HEK293 (cell line): ENCODE measurements around the gene CCDC92B.
A peak's percentile ranks its signal among the peaks of the same experiment; 100 is the strongest.

ENCODE experiments used
- CTCF ChIP-seq: fragments of 450-650 bp; formaldehyde crosslinking; IDR thresholded peaks from 2 replicates; pipeline ENCODE4 v1.5.1; 2016; ENCODE audit warnings: missing biosample characterization, missing genetic modification characterization
- GLIS1 ChIP-seq: fragments of 450-650 bp; formaldehyde crosslinking; IDR thresholded peaks from 2 replicates; pipeline ENCODE4 v1.5.1; 2016; ENCODE audit warnings: missing biosample characterization, missing genetic modification characterization
- GLIS2 ChIP-seq: fragments of 450-650 bp; formaldehyde crosslinking; IDR thresholded peaks from 2 replicates; pipeline ENCODE4 v1.5.1; 2016; ENCODE audit warnings: missing biosample characterization, missing genetic modification characterization
- INSM2 ChIP-seq: fragments of 450-650 bp; formaldehyde crosslinking; IDR thresholded peaks from 2 replicates; pipeline ENCODE4 v1.5.1; 2016; ENCODE audit warnings: missing biosample characterization, missing genetic modification characterization
- KLF1 ChIP-seq: fragments of 450-650 bp; formaldehyde crosslinking; IDR thresholded peaks from 2 replicates; pipeline ENCODE4 v1.5.1; 2016; ENCODE audit warnings: missing biosample characterization, missing genetic modification characterization
- KLF17 ChIP-seq: fragments of 450-650 bp; formaldehyde crosslinking; IDR thresholded peaks from 2 replicates; pipeline ENCODE4 v1.5.1; 2016; ENCODE audit warnings: missing biosample characterization, missing genetic modification characterization
- PATZ1 ChIP-seq: fragments of 450-650 bp; formaldehyde crosslinking; IDR thresholded peaks from 2 replicates; pipeline ENCODE4 v1.5.1; 2016; ENCODE audit warnings: missing biosample characterization, missing genetic modification characterization
- PRDM10 ChIP-seq: fragments of 450-650 bp; formaldehyde crosslinking; IDR thresholded peaks from 2 replicates; pipeline ENCODE4 v1.5.1; 2016; ENCODE audit warnings: missing biosample characterization, missing genetic modification characterization
- SP3 ChIP-seq: fragments of 450-650 bp; formaldehyde crosslinking; IDR thresholded peaks from 2 replicates; pipeline ENCODE4 v1.5.1; 2016; ENCODE audit warnings: missing biosample characterization, missing genetic modification characterization
- ZBTB10 ChIP-seq: fragments of 450-650 bp; formaldehyde crosslinking; IDR thresholded peaks from 2 replicates; pipeline ENCODE4 v1.5.1; 2016; ENCODE audit warnings: missing biosample characterization, missing genetic modification characterization
- ZBTB20 ChIP-seq: fragments of 450-650 bp; formaldehyde crosslinking; IDR thresholded peaks from 2 replicates; pipeline ENCODE4 v1.5.1; 2016; ENCODE audit warnings: missing biosample characterization, missing genetic modification characterization
- ZBTB7A ChIP-seq: fragments of 450-650 bp; formaldehyde crosslinking; IDR thresholded peaks from 2 replicates; pipeline ENCODE4 v1.5.1; 2016; ENCODE audit warnings: low read depth, missing biosample characterization, missing genetic modification characterization
- ZEB2 ChIP-seq: fragments of 450-650 bp; formaldehyde crosslinking; IDR thresholded peaks from 2 replicates; pipeline ENCODE4 v1.5.1; 2016; ENCODE audit warnings: missing biosample characterization, missing genetic modification characterization
- ZNF302 ChIP-seq: fragments of 450-650 bp; formaldehyde crosslinking; IDR thresholded peaks from 2 replicates; pipeline ENCODE4 v1.5.1; 2016; ENCODE audit warnings: missing biosample characterization, missing genetic modification characterization, low read depth
- ZNF600 ChIP-seq: fragments of 450-650 bp; formaldehyde crosslinking; IDR thresholded peaks from 2 replicates; pipeline ENCODE4 v1.5.1; 2016; ENCODE audit warnings: missing biosample characterization, missing genetic modification characterization
- ZNF747 ChIP-seq: fragments of 450-650 bp; formaldehyde crosslinking; IDR thresholded peaks from 2 replicates; pipeline ENCODE4 v1.5.1; 2016; ENCODE audit warnings: missing biosample characterization, missing genetic modification characterization
- ZNF777 ChIP-seq: fragments of 450-650 bp; formaldehyde crosslinking; IDR thresholded peaks from 2 replicates; pipeline ENCODE4 v1.5.1; 2017; ENCODE audit warnings: missing biosample characterization, missing genetic modification characterization, borderline replicate concordance
- ZNF785 ChIP-seq: fragments of 450-650 bp; formaldehyde crosslinking; IDR thresholded peaks from 2 replicates; pipeline ENCODE4 v1.5.1; 2016; ENCODE audit warnings: missing biosample characterization, missing genetic modification characterization
- ZSCAN4 ChIP-seq: fragments of 450-650 bp; formaldehyde crosslinking; IDR thresholded peaks from 2 replicates; pipeline ENCODE4 v1.5.1; 2017; ENCODE audit warnings: missing biosample characterization, missing genetic modification characterization

Gene CCDC92B

GRCh38 chr17:2776589-2777241 is 27.3 kb upstream of the CCDC92B start (continued):
- TF ChIP-seq ZBTB7A (tag by site-specific recombination) (0 out of 2 replicates have a peak, but pooled peaks have one; percentile 38), GLIS1 (tag by site-specific recombination) (0 out of 2 replicates have a peak, but pooled peaks have one; percentile 7), KLF1 (tag by site-specific recombination) (peak; percentile 42; the same call in 1 of the 2 replicates), ZEB2 (tag by site-specific recombination) (peak; percentile 41), KLF17 (tag by site-specific recombination) (peak; percentile 61), ZNF785 (tag by site-specific recombination) (0 out of 2 replicates have a peak, but pooled peaks have one; percentile 21), ZSCAN4 (peak; percentile 92), ZNF747 (no peak), PATZ1 (tag by site-specific recombination) (no peak; the same call in none of the 2 replicates), ZBTB20 (tag by site-specific recombination) (peak; percentile 11; the same call in 1 of the 2 replicates), SP3 (peak; percentile 56), ZNF600 (tag by site-specific recombination) (peak; percentile 86), ZBTB10 (tag by site-specific recombination) (peak; percentile 66; the same call in 1 of the 2 replicates), CTCF (tag by site-specific recombination) (peak; percentile 57; the same call in 1 of the 2 replicates), PRDM10 (tag by site-specific recombination) (0 out of 2 replicates have a peak, but pooled peaks have one; percentile 11), INSM2 (tag by site-specific recombination) (no peak), ZNF777 (tag by site-specific recombination) (peak; percentile 84; the same call in 1 of the 2 replicates), GLIS2 (peak; percentile 63; the same call in 1 of the 2 replicates), ZNF302 (tag by site-specific recombination) (no peak)
